RWPE1 (cell line): ENCODE data around the gene SLC7A6OS.

ENCODE experiments used
- CTCF ChIA-PET: fragments of 350-600 bp; sonication (Branson Sonifier 250); formaldehyde crosslinking; extraction: SDS; loops from one replicate; lab custom pipeline; 2021; lab: Yijun Ruan, JAX
- POLR2A ChIA-PET: fragments of 400-600 bp; formaldehyde crosslinking; extraction: SDS; loops from one replicate; lab custom pipeline; 2020; ENCODE audit warnings: antibody characterized with exemption; ENCODE audit not compliant: low non-redundant PET; lab: Yijun Ruan, JAX
- DNase-seq: peaks from one replicate; pipeline ENCODE4 v3.0.0; 2012; ENCODE audit warnings: low spot score
- H3K27ac ChIP-seq: fragments of 450-650 bp; 2 replicates; pipeline ENCODE4 v1.5.1; 2017
- CTCF ChIP-seq: fragments of 450-650 bp; conservative IDR thresholded peaks from 2 replicates; pipeline ENCODE4 v1.5.1; 2017; ENCODE audit warnings: low read depth, mild to moderate bottlenecking

SLC7A6OS gene

GRCh38 chr16:68252383-68252782, 58.4 kb downstream of the SLC7A6OS start:
- no peak for DNase-seq
- TF ChIP-seq CTCF: no peak
- POLR2A ChIA-PET: no interaction called here
- CTCF ChIA-PET: interaction anchor here (1.6 to 2.1 kb wide), 2 partner anchors 9 to 12 kb away, joined by 4 to 5 read pairs; partner anchors contain the start of gene SLC7A6
- 0 out of 2 replicates have a peak overlapping the region, but pooled peaks have one; percentile 35 for H3K27ac ChIP-seq

GRCh38 chr16:68251832-68252231, 58.9 kb downstream of the SLC7A6OS start:
- TF ChIP-seq CTCF: no peak
- POLR2A ChIA-PET: interaction anchor here (0.7 kb wide), 1 partner anchor 89 kb away, joined by 4 read pairs; no protein-coding TSS in a partner anchor
- H3K27ac ChIP-seq: 0 out of 2 replicates have a peak overlapping the region, but pooled peaks have one; percentile 35
- CTCF ChIA-PET: interaction anchor here (1.6 to 2.1 kb wide), 2 partner anchors 10 to 12 kb away, joined by 4 to 5 read pairs; partner anchors contain the start of gene SLC7A6
- DNase-seq: no peak

GRCh38 chr16:68250951-68251350, 59.8 kb downstream of the SLC7A6OS start:
- H3K27ac ChIP-seq: no peak overlapping the region
- TF ChIP-seq CTCF: no peak
- DNase-seq: no peak
- ChIA-PET POLR2A (interaction anchor here (0.7 kb wide), 1 partner anchor 90 kb away, joined by 4 read pairs; no protein-coding TSS in a partner anchor), CTCF (interaction anchor here (0.7 to 2.1 kb wide), 2 partner anchors 11 to 770 kb away, joined by 5 read pairs; no protein-coding TSS in a partner anchor)

- H3K27ac ChIP-seq: peak overlapping the region; percentile 25
- CTCF ChIA-PET: interaction anchor here (0.6 to 0.8 kb wide), 2 partner anchors 14 to 80 kb away, joined by 3 to 4 read pairs; no protein-coding TSS in a partner anchor
Observed at GRCh38 chr16:68249371-68249770, 61.4 kb downstream of the SLC7A6OS start.

More at GRCh38 chr16:68249371-68249770, 61.4 kb downstream of the SLC7A6OS start:
- POLR2A ChIA-PET: interaction anchor here (0.7 kb wide), 1 partner anchor 939 kb away, joined by 6 read pairs; no protein-coding TSS in a partner anchor
- no peak for TF ChIP-seq CTCF
- DNase-seq: no peak
